SIG-M5 (cell line): ENCODE measurements around the gene TOP3B.

Experiments used
- DNase-seq: peaks from one replicate; lab custom pipeline; 2025; lab: John Stamatoyannopoulos, UW

Gene TOP3B

GRCh38 chr22:22010358-22010757 lies 27.8 kb upstream of the TOP3B start:
- DNase-seq: no peak

- no peak for DNase-seq
Observed at GRCh38 chr22:22009661-22010060, 27.1 kb upstream of the TOP3B start.

GRCh38 chr22:22006596-22006990 lies 24.0 kb upstream of the TOP3B start:
- DNase-seq: no peak

- no peak for DNase-seq
Observed at GRCh38 chr22:22005945-22006595, 23.5 kb upstream of the TOP3B start.

- DNase-seq: no peak
Observed at GRCh38 chr22:22003233-22003632, 20.6 kb upstream of the TOP3B start.

- DNase-seq: no peak
Observed at GRCh38 chr22:22002526-22003055, 20.0 kb upstream of the TOP3B start.

GRCh38 chr22:22001664-22002525 lies 19.3 kb upstream of the TOP3B start:
- no peak for DNase-seq

GRCh38 chr22:21998595-21999247 lies 16.1 kb upstream of the TOP3B start:
- no peak for DNase-seq

GRCh38 chr22:21996175-21996720 lies 13.7 kb upstream of the TOP3B start:
- DNase-seq: no peak

GRCh38 chr22:21995660-21996059 lies 13.1 kb upstream of the TOP3B start:
- no peak for DNase-seq

GRCh38 chr22:21994881-21995444 lies 12.4 kb upstream of the TOP3B start:
- no peak for DNase-seq

- no peak for DNase-seq
Observed at GRCh38 chr22:21992593-21993237, 10.1 kb upstream of the TOP3B start.

GRCh38 chr22:21991774-21992173 lies 9.2 kb upstream of the TOP3B start:
- DNase-seq: no peak

- DNase-seq: no peak
Observed at GRCh38 chr22:21991304-21991596, 8.7 kb upstream of the TOP3B start.

- DNase-seq: no peak
Observed at GRCh38 chr22:21990445-21991303, 8.1 kb upstream of the TOP3B start.

GRCh38 chr22:21989049-21989448 lies 6.5 kb upstream of the TOP3B start:
- DNase-seq: no peak

GRCh38 chr22:21985214-21985613 lies 2.6 kb upstream of the TOP3B start:
- no peak for DNase-seq

- DNase-seq: no peak
Observed at GRCh38 chr22:21984793-21985192, 2.2 kb upstream of the TOP3B start.

GRCh38 chr22:21981874-21982273 lies 713 bp downstream of the TOP3B start:
- no peak for DNase-seq

- no peak for DNase-seq
Observed at GRCh38 chr22:21980547-21980946, 2.0 kb downstream of the TOP3B start.
